Measurements from ENCODE around the gene SLC6A18. TPM values are rescaled to one million over a fixed set of nuclear protein-coding genes. Genes with fewer than 3 reads are reported as not detected.

The SLC6A18 gene
- total and polyA plus RNA-seq, 9 of the 15 experiments (the other 6 are each of a cell fraction or from before 2014, with no cell fraction given) = not detected

DNA sequence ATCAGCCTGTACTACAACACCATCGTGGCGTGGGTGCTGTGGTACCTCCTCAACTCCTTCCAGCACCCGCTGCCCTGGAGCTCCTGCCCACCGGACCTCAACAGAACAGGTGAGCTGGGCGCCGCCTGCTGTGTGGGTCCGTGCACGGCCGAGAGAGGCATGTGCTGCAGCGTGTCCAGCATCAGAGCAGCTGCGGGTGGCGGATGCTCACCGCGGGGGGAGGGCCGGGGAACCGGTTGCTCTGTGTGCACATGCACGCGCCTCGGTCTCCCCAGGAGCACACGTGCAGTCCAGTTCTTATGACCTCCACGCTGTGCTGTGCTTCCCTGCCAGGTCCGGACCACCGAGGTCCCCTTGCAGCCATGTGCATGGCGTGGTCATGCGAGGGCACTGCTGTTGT is 7.6 kb downstream of the SLC6A18 start:
- intact Hi-C loops (cut with micrococcal nuclease) (no loop called here), in situ Hi-C loops (cut with MboI) (no loop called here)
- no peak overlapping the region for H2AFZ ChIP-seq (ENCODE audit: low read depth, low read length)
- peak overlapping the region in 1 of 2 experiments; percentile 10; a peak in 1 of 4 replicates for H3K9ac ChIP-seq (ENCODE audit: insufficient read depth in 1 of 2, low read depth in 2 of 2, low read length in 2 of 2)
- WGBS (ENCODE audit: insufficient coverage, low coverage, missing lambda C conversion rate) = 3% methylated on average over 23 of the region's 25 CpGs
- no peak overlapping the region for H3K4me3 ChIP-seq
- H4K20me1 ChIP-seq (replicated peaks; ENCODE audit: control insufficient read depth, insufficient read depth, low read length) = peaks cover 22% of the 10 kb centered on the region; the same call in 1 of the 2 replicates
- no peaks in the 10 kb centered on the region for H3K79me2 ChIP-seq (ENCODE audit: control insufficient read depth, insufficient read depth, low read length)
- BruUV-seq (replicated peaks) = no TSS peak
- DNase-seq (ENCODE audit: extremely low read depth in 1 of 4, low spot score in 3 of 4) (peak in 1 of 4 experiments; percentile 28), FAIRE-seq (no peak), ATAC-seq (peak; percentile 46)
- TF ChIP-seq, protein P1, sequence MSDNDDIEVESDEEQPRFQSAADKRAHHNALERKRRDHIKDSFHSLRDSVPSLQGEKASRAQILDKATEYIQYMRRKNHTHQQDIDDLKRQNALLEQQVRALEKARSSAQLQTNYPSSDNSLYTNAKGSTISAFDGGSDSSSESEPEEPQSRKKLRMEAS (CRISPR knock-in tag; IDR thresholded peaks at IDR 0.05) = peak; percentile 85
- TF ChIP-seq, protein P2, sequence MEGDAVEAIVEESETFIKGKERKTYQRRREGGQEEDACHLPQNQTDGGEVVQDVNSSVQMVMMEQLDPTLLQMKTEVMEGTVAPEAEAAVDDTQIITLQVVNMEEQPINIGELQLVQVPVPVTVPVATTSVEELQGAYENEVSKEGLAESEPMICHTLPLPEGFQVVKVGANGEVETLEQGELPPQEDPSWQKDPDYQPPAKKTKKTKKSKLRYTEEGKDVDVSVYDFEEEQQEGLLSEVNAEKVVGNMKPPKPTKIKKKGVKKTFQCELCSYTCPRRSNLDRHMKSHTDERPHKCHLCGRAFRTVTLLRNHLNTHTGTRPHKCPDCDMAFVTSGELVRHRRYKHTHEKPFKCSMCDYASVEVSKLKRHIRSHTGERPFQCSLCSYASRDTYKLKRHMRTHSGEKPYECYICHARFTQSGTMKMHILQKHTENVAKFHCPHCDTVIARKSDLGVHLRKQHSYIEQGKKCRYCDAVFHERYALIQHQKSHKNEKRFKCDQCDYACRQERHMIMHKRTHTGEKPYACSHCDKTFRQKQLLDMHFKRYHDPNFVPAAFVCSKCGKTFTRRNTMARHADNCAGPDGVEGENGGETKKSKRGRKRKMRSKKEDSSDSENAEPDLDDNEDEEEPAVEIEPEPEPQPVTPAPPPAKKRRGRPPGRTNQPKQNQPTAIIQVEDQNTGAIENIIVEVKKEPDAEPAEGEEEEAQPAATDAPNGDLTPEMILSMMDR (IDR thresholded peaks at IDR 0.05 in 2 of 3, conservative IDR thresholded peaks at IDR 0.05 in 1 of 3; ENCODE audit: insufficient read depth in 2 of 3, low read depth in 1 of 3, low read length in 3 of 3) = 0 out of 6 replicates have a peak, but pooled peaks of 1 of the 3 experiments have one; percentile 12
- TF ChIP-seq, protein P3, sequence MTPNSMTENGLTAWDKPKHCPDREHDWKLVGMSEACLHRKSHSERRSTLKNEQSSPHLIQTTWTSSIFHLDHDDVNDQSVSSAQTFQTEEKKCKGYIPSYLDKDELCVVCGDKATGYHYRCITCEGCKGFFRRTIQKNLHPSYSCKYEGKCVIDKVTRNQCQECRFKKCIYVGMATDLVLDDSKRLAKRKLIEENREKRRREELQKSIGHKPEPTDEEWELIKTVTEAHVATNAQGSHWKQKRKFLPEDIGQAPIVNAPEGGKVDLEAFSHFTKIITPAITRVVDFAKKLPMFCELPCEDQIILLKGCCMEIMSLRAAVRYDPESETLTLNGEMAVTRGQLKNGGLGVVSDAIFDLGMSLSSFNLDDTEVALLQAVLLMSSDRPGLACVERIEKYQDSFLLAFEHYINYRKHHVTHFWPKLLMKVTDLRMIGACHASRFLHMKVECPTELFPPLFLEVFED (CRISPR knock-in tag; conservative IDR thresholded peaks at IDR 0.05) = no peak
- H3K4me2 ChIP-seq (ENCODE audit: insufficient read depth, low read length) = no peak overlapping the region
- H3K9me1 ChIP-seq (ENCODE audit: control insufficient read depth, insufficient read depth, low read length) = peaks cover 2% of the 10 kb centered on the region
- H3K4me1 ChIP-seq (replicated peaks in 1 of 2; ENCODE audit: control insufficient read depth in 2 of 2, insufficient read depth in 2 of 2, low read length in 2 of 2) = peaks cover 0 to 27% of the 10 kb centered on the region in 2 experiments; a peak in 2 of 5 replicates
- POLR2A ChIA-PET = no interaction called here
- CTCF ChIA-PET (ENCODE audit: low intra/inter-chr PET ratio) = interaction anchor here (1.5 kb wide), 1 partner anchor 65 kb away, joined by 10 read pairs; no protein-coding TSS in a partner anchor
- no peak overlapping the region for H3K27ac ChIP-seq (ENCODE audit: extremely low read depth, low read depth, low read length)
- H3K36me3 ChIP-seq (ENCODE audit: control insufficient read depth, insufficient read depth, low read length) = no peaks in the 10 kb centered on the region
- H3K9me3 ChIP-seq (replicated peaks; ENCODE audit: control insufficient read depth, insufficient read depth, low read depth, low read length) = 0 out of 2 replicates have a peak, but pooled peaks cover 2% of the 10 kb centered on the region
- peaks cover 43 to 74% of the 10 kb centered on the region in 2 experiments; a peak in 4 of 5 replicates for H3K27me3 ChIP-seq (ENCODE audit: control insufficient read depth in 2 of 2, insufficient read depth in 2 of 2, low read length in 2 of 2)

Measured in K562 (cell line).